IMR-90 (cell line): ENCODE data around the gene ZNF436. TPM values are rescaled to one million over a fixed set of nuclear protein-coding genes. Genes with fewer than 3 reads are reported as not detected.

Source experiments
- ATAC-seq: fragments of 200-7000 bp; cut with Tn5 transposase; 2 replicates; pipeline ENCODE4 v1.9.1; 2020; ENCODE audit warnings: low read depth, mild to moderate bottlenecking, moderate library complexity
- BruUV-seq: library from RNA; stranded (reverse); fragments of 400-500 nt; replicated peaks from 2 replicates; lab custom pipeline; 2021; lab: Mats Ljungman, UMichigan
- CTCF ChIA-PET: fragments of 300-600 bp; formaldehyde crosslinking; extraction: SDS; loops from one replicate; lab custom pipeline; 2021; ENCODE audit warnings: antibody characterized with exemption; lab: Yijun Ruan, JAX
- POLR2A ChIA-PET: fragments of 300-600 bp; sonication (Branson Sonifier 250); formaldehyde crosslinking; loops from one replicate; lab custom pipeline; 2022; ENCODE audit warnings: antibody characterized with exemption; ENCODE audit not compliant: unreplicated experiment; lab: Charles Lee
- DNase-seq: peaks from one replicate; pipeline ENCODE4 v3.0.0; 2013
- H2AFZ ChIP-seq: replicated peaks from 2 replicates; pipeline ENCODE3; 2013; ENCODE audit warnings: low read length, mild to moderate bottlenecking; ENCODE audit not compliant: poor library complexity
- H2AK5ac ChIP-seq: 2 replicates; pipeline ENCODE4 v1.6.1; 2013; ENCODE audit warnings: low read depth, low read length, inconsistent platforms
- H2AK9ac ChIP-seq: replicated peaks from 2 replicates; pipeline ENCODE3; 2013; ENCODE audit warnings: mild to moderate bottlenecking, low read depth, low read length, moderate library complexity; ENCODE audit not compliant: poor library complexity
- H2BK120ac ChIP-seq: 2 replicates; pipeline ENCODE4 v1.6.1; 2013; ENCODE audit warnings: low read depth, low read length, inconsistent platforms
- H2BK15ac ChIP-seq: 3 replicates; pipeline ENCODE4 v1.6.1; 2013; ENCODE audit warnings: low read depth, low read length, inconsistent platforms
- H2BK20ac ChIP-seq: 2 replicates; pipeline ENCODE4 v1.6.1; 2013; ENCODE audit warnings: low read depth, mild to moderate bottlenecking, inconsistent platforms, low read length, moderate library complexity
- H2BK5ac ChIP-seq: 2 replicates; pipeline ENCODE4 v1.6.1; 2013; ENCODE audit warnings: mild to moderate bottlenecking, low read depth, low read length, inconsistent platforms; ENCODE audit not compliant: poor library complexity, severe bottlenecking
- H3K14ac ChIP-seq: replicated peaks from 2 replicates; pipeline ENCODE4 v1.6.1; 2013; ENCODE audit warnings: low read depth, low read length, inconsistent platforms
- H3K18ac ChIP-seq: 2 replicates; pipeline ENCODE4 v1.6.1; 2013; ENCODE audit warnings: low read depth, low read length, control low read depth
- H3K23ac ChIP-seq: 2 replicates; pipeline ENCODE4 v1.6.1; 2013; ENCODE audit warnings: low read depth, low read length, inconsistent platforms
- H3K27ac ChIP-seq: 2 replicates; pipeline ENCODE4 v1.5.1; 2013; ENCODE audit warnings: mild to moderate bottlenecking, control low read depth, low read length; ENCODE audit not compliant: insufficient read depth
- H3K27me3 ChIP-seq: 2 replicates; pipeline ENCODE4 v1.6.1; 2013; ENCODE audit warnings: low read length; ENCODE audit not compliant: control insufficient read depth, insufficient read depth
- H3K36me3 ChIP-seq: 2 replicates; pipeline ENCODE4 v1.6.1; 2013; ENCODE audit warnings: low read length, mixed read lengths; ENCODE audit not compliant: control insufficient read depth, insufficient read depth
- H3K4ac ChIP-seq: 2 replicates; pipeline ENCODE4 v1.6.1; 2013; ENCODE audit warnings: low read depth, low read length, inconsistent platforms
- H3K4me1 ChIP-seq: 2 replicates; pipeline ENCODE4 v1.6.1; 2013; ENCODE audit warnings: low read length, mixed read lengths; ENCODE audit not compliant: control insufficient read depth, insufficient read depth
- H3K4me2 ChIP-seq: 2 replicates; pipeline ENCODE4 v1.6.1; 2013; ENCODE audit warnings: low read depth, mild to moderate bottlenecking, control low read depth, low read length, moderate library complexity
- H3K4me3 ChIP-seq: 2 replicates; pipeline ENCODE4 v1.5.1; 2013; ENCODE audit warnings: low read depth, mild to moderate bottlenecking, control low read depth, low read length, moderate library complexity; ENCODE audit not compliant: insufficient read depth
- H3K56ac ChIP-seq: 2 replicates; pipeline ENCODE4 v1.6.1; 2013; ENCODE audit warnings: low read length, inconsistent platforms; ENCODE audit not compliant: insufficient read depth; ENCODE audit errors: extremely low read depth
- H3K79me1 ChIP-seq, 2 experiments: 2 replicates each; pipeline ENCODE4 v1.6.1; 2013; ENCODE audit warnings: low read length in 2 of 2, inconsistent platforms in 1 of 2, low read depth in 1 of 2
- H3K9ac ChIP-seq: 2 replicates; pipeline ENCODE4 v1.6.1; 2013; ENCODE audit warnings: low read depth, low read length, control low read depth
- H3K9me1 ChIP-seq: 2 replicates; pipeline ENCODE4 v1.6.1; 2013; ENCODE audit warnings: low read length, inconsistent platforms; ENCODE audit not compliant: insufficient read depth
- H3K9me3 ChIP-seq: 2 replicates; pipeline ENCODE4 v1.6.1; 2013; ENCODE audit warnings: low read length; ENCODE audit not compliant: control insufficient read depth, insufficient read depth
- H4K20me1 ChIP-seq: 2 replicates; pipeline ENCODE4 v1.6.1; 2013; ENCODE audit warnings: low read length, inconsistent platforms; ENCODE audit not compliant: insufficient read depth
- H4K5ac ChIP-seq: 2 replicates; pipeline ENCODE4 v1.6.1; 2013; ENCODE audit warnings: mild to moderate bottlenecking, low read depth, low read length, control low read depth
- H4K8ac ChIP-seq, 2 experiments: 2 replicates each; pipeline ENCODE4 v1.6.1; 2013; ENCODE audit warnings: low read depth in 2 of 2, low read length in 2 of 2, control low read depth in 1 of 2, inconsistent platforms in 1 of 2
- H4K91ac ChIP-seq: 2 replicates; pipeline ENCODE4 v1.6.1; 2013; ENCODE audit warnings: low read depth, low read length, inconsistent platforms; ENCODE audit not compliant: insufficient read depth
- BHLHE40 ChIP-seq: fragments of 150-350 bp; IDR thresholded peaks from 2 replicates; pipeline ENCODE4 v1.6.1; 2016; ENCODE audit warnings: mild to moderate bottlenecking, low read depth, low read length
- CHD1 ChIP-seq: IDR thresholded peaks from 2 replicates; pipeline ENCODE4 v1.6.1; 2012; ENCODE audit warnings: low read depth, low read length, improper control_type of control experiment
- CTCF ChIP-seq: conservative IDR thresholded peaks from 2 replicates; pipeline ENCODE4 v1.5.1; 2012; ENCODE audit warnings: mild to moderate bottlenecking, low read depth, low read length, improper control_type of control experiment
- ELK1 ChIP-seq: fragments of 150-350 bp; IDR thresholded peaks from 2 replicates; pipeline ENCODE4 v1.6.1; 2016; ENCODE audit warnings: low read depth, mild to moderate bottlenecking, low read length, moderate library complexity, borderline replicate concordance
- FOS ChIP-seq: fragments of 150-350 bp; IDR thresholded peaks from 2 replicates; pipeline ENCODE4 v1.6.1; 2016; ENCODE audit warnings: low read depth, low read length
- MAFK ChIP-seq: IDR thresholded peaks from 2 replicates; pipeline ENCODE4 v1.6.1; 2012; ENCODE audit warnings: low read depth, low read length, improper control_type of control experiment
- MAZ ChIP-seq: IDR thresholded peaks from 2 replicates; pipeline ENCODE4 v1.6.1; 2012; ENCODE audit warnings: low read depth, mild to moderate bottlenecking, low read length, improper control_type of control experiment, moderate library complexity, borderline replicate concordance
- MXI1 ChIP-seq: IDR thresholded peaks from 2 replicates; pipeline ENCODE4 v1.6.1; 2012; ENCODE audit warnings: low read depth, mild to moderate bottlenecking, low read length, moderate library complexity, borderline replicate concordance
- POLR2A ChIP-seq: IDR thresholded peaks from 2 replicates; pipeline ENCODE4 v1.6.1; 2012; ENCODE audit warnings: mild to moderate bottlenecking, low read depth, low read length
- RAD21 ChIP-seq: IDR thresholded peaks from 2 replicates; pipeline ENCODE4 v1.6.1; 2012; ENCODE audit warnings: low read length, improper control_type of control experiment
- RCOR1 ChIP-seq: IDR thresholded peaks from 2 replicates; pipeline ENCODE4 v1.6.1; 2012; ENCODE audit warnings: mild to moderate bottlenecking, low read length, improper control_type of control experiment; ENCODE audit not compliant: insufficient replicate concordance
- RFX5 ChIP-seq: IDR thresholded peaks from 2 replicates; pipeline ENCODE4 v1.8.0; 2012; ENCODE audit warnings: low read depth, mild to moderate bottlenecking, low read length, moderate library complexity
- SMC3 ChIP-seq: fragments of 150-350 bp; IDR thresholded peaks from 2 replicates; pipeline ENCODE4 v1.6.1; 2016; ENCODE audit warnings: low read depth, mild to moderate bottlenecking, antibody characterized with exemption, low read length, moderate library complexity
- USF2 ChIP-seq: fragments of 150-350 bp; IDR thresholded peaks from 2 replicates; pipeline ENCODE4 v1.6.1; 2017; ENCODE audit warnings: mild to moderate bottlenecking, antibody characterized with exemption, low read length, low read depth
- WGBS, 2 experiments: methylation state at CpG; one replicate each; pipeline versions ENCODE4 v1.1.5 to v1.1.7; 2013; ENCODE audit warnings: missing lambda C conversion rate in 2 of 2; ENCODE audit not compliant: insufficient read length in 1 of 2; ENCODE audit errors: extremely low coverage in 2 of 2; 5-methylcytosine and 5-hydroxymethylcytosine counted together
- dilution Hi-C: fragments of 300-500 bp; cut with HindIII; formaldehyde crosslinking; loops from one replicate; pipeline ENCODE4 v1.14.3; 2018; ENCODE audit warnings: low sequenced_read_pairs; ENCODE audit not compliant: unreplicated experiment
- in situ Hi-C: fragments of 300-500 bp; cut with MboI; formaldehyde crosslinking; loops from 3 replicates; pipeline ENCODE4 v1.14.3; 2019; ENCODE audit warnings: low sequenced_read_pairs, inconsistent platforms, mixed read lengths
- intact Hi-C: fragments of 100-400 bp; cut with micrococcal nuclease; formaldehyde crosslinking; loops from 2 replicates; pipeline ENCODE4 v1.10.0; 2022
- polyA plus RNA-seq, 3 experiments: library from polyadenylated mRNA; depleted of rRNA; stranded (reverse); fragments of >200 nt; gene quantifications; 2 replicates each; pipeline ENCODE4 v1.2.3, GENCODE V29; 2012; ENCODE audit warnings: low replicate concordance in 1 of 3
- total RNA-seq: library from RNA; depleted of rRNA; stranded (reverse); fragments of >200 nt; gene quantifications from 2 replicates; pipeline ENCODE4 v1.2.3, GENCODE V29; 2012

Gene ZNF436
- total and polyA plus RNA-seq, 2 of the 4 experiments (the other 2 are of a cell fraction) = 5.3 to 14.3 TPM

GRCh38 chr1:23402286-23403037, 32.8 kb upstream of the ZNF436 start:
- Histone ChIP-seq H3K9ac (no peak overlapping the region), H2BK120ac (peak overlapping the region; percentile 87), H2AK5ac (peak overlapping the region; percentile 79), H4K5ac (peak overlapping the region; percentile 16; the same call in 1 of the 2 replicates), H2AFZ (peak overlapping the region; percentile 82), H2BK5ac (peak overlapping the region; percentile 65), H3K4me3 (no peak overlapping the region), H3K56ac (peak overlapping the region; percentile 25), H3K4me1 (peaks cover 21% of the 10 kb centered on the region), H4K91ac (peak overlapping the region; percentile 85), H4K20me1 (peaks cover 3% of the 10 kb centered on the region; the same call in 1 of the 2 replicates), H2BK20ac (peak overlapping the region; percentile 92), H4K8ac (peak overlapping the region; percentile 10 to 57; a peak in 3 of 4 replicates), H3K14ac (peak overlapping the region; percentile 74; the same call in 1 of the 2 replicates), H3K27me3 (no peaks in the 10 kb centered on the region), H3K36me3 (no peaks in the 10 kb centered on the region), H3K23ac (peak overlapping the region; percentile 48; the same call in 1 of the 2 replicates), H3K27ac (peak overlapping the region; percentile 62), H3K9me1 (peaks cover 20% of the 10 kb centered on the region), H3K9me3 (no peaks in the 10 kb centered on the region), H3K18ac (peak overlapping the region; percentile 31; the same call in 1 of the 2 replicates), H3K79me1 (0 out of 4 replicates have a peak, but pooled peaks cover 0 to 4% of the 10 kb centered on the region in 2 experiments), H2AK9ac (peak overlapping the region; percentile 56), H3K4ac (peak overlapping the region; percentile 92), H2BK15ac (peak overlapping the region; percentile 88; the same call in 2 of the 3 replicates), H3K4me2 (no peak overlapping the region)
- dilution Hi-C loops = no loop called here
- in situ Hi-C loops = no loop called here
- intact Hi-C loops = loop anchor here (1.0 to 5.0 kb wide), 3 partner anchors 58 to 425 kb away; partner anchors contain the start of gene HNRNPR
- DNase-seq (no peak), ATAC-seq (no peak)
- 74% methylated on average over 6 of the region's 11 CpGs; no CpG with 5 or more reads in 1 of the 2 experiments for WGBS, 2 experiments
- ChIA-PET POLR2A (no interaction called here), CTCF (interaction anchor here (1.8 to 2.3 kb wide), 2 partner anchors 8 to 25 kb away, joined by 6 to 16 read pairs; no protein-coding TSS in a partner anchor)
- BruUV-seq = no TSS peak
- TF ChIP-seq RAD21 = no peak
- TF ChIP-seq MAFK = no peak
- no peak for TF ChIP-seq POLR2A
- TF ChIP-seq BHLHE40 = no peak
- no peak for TF ChIP-seq USF2
- TF ChIP-seq CHD1 = no peak
- no peak for TF ChIP-seq ELK1
- TF ChIP-seq RFX5 = no peak
- no peak for TF ChIP-seq CTCF
- TF ChIP-seq RCOR1 = no peak
- no peak for TF ChIP-seq MXI1
- no peak for TF ChIP-seq SMC3
- no peak for TF ChIP-seq MAZ
- no peak for TF ChIP-seq FOS
